Stimulated activated CD4-positive, alpha-beta T cell treated with anti-CD3 and anti-CD28 coated beads, Interleukin-12 subunit alpha, Interleukin-12 subunit beta, amount 100 ng/mL, for 24 hours (primary cell): Measurements from ENCODE around the gene IFI30.

Experiments used
- DNase-seq, 2 experiments: peaks; one replicate each; pipeline ENCODE4 v3.0.0-alpha.2; 2020; ENCODE audit warnings: low read depth in 2 of 2

Gene IFI30

DNA sequence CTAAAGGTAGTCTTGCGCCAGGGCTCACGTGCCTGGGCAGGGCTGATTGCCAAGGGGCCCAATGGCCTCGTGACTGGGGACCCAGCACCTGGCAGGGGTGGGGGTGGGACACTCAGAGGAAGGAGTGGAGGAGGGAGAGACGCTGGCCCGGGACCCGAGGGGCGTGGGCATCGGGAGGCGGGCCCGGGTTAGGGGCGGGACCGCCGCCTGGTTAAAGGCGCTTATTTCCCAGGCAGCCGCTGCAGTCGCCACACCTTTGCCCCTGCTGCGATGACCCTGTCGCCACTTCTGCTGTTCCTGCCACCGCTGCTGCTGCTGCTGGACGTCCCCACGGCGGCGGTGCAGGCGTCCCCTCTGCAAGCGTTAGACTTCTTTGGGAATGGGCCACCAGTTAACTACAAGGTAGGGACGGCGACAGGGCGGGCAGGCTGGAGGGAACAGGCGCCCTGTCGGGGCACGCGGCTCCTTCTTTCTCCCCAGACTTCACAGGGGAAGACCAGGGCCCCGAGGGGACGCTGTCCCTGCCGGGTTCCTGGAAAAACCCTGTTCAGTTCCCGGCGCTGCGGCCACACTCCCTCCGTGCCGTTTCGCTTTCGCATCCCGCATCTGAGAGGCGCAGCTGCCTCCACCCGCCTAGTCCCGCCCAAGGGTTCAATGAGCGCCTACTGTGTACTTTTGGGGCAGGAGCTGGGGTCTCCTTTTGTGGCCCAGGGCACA is at the start of gene IFI30:
Gene IFI30 (plus strand): TSS at position 242 of the 717 bp plus-strand sequence. CDS start 29 bp downstream, at position 271.
- peak in 1 of 2 experiments; percentile 61 for DNase-seq

DNA sequence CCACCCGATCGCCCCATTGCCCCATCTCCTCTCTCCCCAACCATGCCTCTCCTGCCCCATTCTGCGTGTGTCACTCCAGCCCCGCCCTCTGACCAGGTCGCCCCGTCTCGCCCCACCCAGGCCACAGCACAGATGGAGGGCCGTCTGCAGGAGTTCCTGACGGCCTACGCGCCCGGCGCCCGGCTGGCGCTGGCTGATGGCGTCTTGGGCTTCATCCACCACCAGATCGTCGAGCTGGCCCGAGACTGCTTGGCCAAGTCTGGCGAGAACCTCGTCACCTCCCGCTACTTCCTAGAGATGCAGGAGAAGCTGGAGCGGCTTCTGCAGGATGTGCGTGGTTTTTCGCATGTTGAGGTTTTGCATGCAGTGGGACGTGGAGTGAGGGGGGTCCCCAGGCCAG is 49.8 kb upstream of the IFI30 start:
- no peak for DNase-seq

DNA sequence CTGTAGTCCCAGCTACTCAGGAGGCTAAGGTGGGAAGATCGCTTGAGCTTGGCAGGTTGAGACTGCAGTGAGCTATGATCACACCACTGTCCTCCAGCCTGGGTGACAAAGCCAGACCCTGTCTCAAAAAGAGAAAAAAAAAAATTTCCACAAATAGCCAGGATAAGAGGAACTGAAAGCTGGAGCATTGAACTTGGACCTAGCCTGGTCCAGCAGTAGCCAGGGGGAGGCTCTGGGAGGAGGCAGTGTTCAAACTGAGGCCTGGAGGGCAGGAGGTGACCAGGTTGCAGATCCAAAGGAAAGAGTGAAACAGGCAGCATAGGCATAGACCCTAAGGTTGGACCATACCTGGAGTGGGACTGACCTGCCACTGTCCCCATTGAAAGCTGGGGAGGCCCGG is 47.5 kb upstream of the IFI30 start:
- no peak for DNase-seq

DNA sequence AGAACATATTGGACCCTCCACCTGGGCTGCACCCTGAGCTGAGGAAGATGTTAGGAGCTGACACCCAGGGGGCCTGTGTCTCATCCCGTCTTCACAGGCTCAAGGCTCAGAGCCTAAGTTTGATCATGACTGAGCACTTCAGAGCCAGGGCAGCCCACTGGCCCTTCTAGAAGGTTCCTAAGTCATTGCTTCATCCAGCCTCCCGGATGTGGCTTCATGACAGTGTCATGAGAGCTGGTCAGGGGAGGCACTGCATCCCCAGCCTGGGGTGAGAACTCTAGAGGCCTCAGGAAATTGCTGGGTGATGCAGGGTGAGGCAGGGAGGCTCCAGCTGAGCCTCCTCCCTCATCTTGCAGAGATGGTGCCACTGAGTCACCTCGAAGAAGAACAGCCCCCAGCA is 45.6 kb upstream of the IFI30 start:
- DNase-seq = no peak

DNA sequence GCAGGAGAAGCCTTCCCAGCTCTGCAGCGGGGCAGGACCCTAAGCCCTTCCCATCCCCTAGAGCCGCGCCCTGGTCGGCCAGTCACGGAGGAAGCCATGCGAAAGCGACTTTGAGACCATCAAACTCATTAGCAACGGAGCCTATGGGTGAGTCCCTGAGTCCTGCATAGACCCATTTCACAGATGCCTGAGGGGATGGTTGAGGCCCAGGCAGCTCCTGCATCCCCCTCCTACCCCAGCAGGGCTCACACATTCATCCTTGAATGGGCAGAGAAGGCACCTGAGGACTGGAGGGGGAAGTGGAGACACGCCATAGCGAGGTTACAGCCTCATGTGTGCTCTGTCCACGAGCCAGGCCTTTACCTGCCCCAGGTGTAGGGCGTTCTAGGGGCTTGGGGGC is 44.8 kb upstream of the IFI30 start:
- DNase-seq = no peak

DNA sequence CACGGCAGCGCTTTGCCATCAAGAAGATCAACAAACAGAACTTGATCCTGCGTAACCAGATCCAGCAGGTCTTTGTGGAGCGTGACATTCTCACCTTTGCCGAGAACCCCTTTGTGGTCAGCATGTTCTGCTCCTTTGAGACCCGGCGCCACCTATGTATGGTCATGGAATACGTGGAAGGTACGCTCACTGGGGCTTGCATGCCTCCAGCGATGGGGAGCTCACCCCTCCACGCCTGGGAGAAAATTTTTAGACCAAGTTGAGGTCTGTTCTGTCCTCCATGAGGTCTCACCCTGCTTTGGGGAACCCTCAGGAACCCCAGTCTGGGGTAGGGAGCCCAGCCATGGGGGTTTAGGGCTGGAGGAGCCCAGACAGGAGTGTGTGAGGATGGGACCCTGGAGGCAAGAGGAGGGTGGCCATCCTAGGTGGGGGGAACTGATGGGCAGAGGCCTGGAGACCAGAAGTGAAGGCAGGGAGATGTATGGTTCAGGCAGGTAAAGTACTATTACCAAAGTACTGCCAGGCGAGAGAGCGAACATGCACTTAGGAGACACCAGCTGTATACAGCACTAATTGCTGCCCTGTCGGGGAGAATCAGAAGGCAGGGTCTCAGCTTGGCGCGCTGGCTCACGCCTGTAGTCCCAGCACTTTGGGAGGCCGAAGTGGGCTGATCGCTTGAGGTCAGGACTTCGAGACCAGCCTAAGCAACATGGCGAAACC is 42.9 kb upstream of the IFI30 start:
- DNase-seq = no peak

DNA sequence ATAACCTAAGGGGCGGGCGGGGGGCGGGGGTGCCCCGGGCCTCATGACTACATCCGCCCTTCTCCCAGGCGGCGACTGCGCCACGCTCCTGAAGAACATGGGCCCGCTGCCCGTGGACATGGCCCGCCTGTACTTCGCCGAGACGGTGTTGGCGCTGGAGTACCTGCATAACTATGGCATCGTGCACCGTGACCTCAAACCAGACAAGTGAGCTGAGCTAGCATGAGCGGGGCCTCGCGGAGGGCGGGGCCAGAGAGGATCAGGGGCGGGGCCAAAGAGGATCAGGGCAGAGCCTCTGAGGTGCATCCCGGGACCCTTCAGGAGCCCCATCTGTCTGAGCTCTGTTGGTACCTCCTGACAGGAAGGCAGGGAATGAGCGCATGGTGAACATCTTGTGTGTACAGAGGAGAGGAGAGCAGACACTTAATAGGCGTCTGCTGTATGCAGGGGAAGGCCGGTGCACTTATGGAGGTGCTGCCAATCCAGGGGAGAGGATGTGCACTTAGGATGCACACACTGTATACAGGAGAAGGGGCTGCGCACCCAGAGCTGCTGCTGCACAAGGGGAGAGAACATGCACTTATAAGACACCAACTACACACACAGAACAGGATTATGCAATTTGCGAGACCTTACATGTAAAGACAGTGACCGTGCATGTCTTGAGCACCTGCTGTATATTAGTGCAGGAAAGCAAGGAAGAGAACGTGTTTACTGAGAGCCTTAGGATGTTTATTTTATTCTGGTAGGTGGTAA is 41.6 kb upstream of the IFI30 start:
- DNase-seq = no peak

DNA sequence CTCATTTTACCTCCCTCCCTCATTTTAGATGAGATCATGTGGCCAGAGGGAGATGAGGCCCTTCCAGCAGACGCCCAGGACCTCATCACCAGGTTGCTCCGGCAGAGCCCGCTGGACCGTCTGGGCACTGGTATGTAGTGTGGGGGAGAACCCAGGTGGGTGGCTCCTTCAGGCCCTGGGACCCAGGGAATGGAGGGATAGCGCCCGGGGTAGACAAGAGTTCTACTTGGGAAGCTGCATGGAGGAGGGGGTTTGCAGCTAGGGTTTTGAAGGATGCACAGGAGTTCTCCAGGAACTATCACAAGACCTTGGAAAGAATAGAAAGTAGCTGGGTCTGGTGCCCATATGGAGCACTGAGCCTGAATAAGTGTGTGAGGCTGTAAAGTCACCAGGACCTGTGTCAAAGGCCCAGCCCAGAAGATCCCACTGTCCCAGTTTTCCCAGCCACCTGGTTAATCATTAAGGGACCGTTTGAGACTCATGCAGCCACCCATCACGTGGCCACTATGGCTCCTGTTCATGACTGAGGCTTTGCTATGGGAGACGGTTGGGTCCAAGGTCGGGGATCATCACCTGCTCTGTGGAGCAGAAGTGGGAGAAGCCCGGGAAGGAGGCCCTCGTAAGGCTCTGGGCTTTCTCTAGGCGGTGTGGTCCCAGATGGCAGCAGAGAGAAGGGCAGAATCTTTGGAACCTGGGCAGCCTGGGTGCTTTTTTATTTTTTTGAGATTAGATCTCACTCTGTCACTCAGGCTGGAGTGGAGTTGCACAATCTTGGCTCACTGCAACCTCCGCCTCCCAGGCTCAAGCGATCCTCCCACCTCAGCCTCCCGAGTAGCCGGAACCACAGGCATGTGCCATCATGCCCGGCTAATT is 37.7 kb upstream of the IFI30 start:
- no peak for DNase-seq

DNA sequence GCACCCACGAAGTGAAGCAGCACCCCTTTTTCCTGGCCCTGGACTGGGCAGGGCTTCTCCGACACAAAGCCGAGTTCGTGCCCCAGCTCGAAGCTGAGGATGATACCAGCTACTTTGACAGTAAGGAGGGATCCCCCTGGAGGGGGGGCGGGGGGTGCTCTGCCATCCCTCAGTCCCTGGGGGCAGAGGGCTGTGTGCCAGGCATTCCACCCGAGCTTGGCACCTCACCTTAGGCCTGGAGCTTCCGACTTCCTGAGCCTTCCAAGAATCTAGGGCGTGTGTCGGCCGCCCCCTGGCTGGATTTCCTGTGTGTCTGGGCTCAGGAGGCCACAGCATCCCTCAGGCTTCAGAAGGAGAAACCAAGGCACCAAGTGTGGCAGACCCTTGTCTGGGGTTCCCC is 36.4 kb upstream of the IFI30 start:
- no peak for DNase-seq

DNA sequence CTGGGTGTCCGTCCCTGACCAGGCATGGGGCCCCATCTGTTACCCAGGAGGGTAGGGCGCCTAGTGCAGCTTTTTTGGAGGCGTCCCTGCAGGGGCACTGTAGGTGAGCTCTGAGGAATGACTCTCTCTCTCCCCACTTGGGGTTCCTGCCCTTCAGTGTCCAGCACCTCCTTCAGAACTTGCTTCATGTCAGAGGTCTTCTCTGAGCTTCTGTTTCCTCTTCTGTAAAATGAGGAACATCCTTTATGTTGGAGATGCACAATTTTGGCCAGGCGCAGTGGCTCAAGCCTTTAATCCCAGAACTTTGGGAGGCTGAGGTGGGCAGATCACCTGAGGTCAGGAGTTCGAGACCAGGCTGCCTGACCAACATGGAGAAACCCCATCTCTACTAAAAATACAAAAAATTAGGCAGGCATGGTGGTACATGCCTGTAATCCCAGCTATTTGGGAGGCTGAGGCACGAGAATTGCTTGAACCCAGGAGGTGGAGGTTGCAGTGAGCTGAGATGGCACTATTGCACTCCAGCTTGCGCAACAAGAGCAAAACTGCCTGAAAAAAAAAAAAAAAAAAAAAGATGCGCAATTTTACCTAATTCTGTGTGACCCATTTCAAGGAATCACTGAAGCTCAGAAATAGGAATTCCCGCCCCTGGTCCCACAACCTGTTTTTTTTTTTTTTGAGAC is 35.8 kb upstream of the IFI30 start:
- DNase-seq = no peak

DNA sequence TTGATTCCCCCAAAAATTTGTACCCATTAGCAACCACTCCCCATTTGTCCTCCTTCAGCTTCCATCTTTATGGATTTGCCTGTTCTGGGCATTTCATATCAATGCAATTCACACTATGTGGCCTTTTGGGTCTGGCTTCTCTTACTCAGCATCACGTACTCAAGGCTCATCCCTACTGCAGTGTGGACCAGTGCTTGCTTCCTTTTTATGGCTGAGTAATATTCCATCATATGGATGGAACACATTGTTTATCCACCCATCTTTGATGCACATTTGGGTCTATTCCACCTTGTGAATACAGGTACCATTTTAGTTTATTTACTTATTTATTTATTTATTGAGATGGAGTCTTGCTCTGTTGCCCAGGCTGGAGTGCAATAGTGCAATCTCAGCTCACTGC is 33.1 kb upstream of the IFI30 start:
- DNase-seq = no peak

DNA sequence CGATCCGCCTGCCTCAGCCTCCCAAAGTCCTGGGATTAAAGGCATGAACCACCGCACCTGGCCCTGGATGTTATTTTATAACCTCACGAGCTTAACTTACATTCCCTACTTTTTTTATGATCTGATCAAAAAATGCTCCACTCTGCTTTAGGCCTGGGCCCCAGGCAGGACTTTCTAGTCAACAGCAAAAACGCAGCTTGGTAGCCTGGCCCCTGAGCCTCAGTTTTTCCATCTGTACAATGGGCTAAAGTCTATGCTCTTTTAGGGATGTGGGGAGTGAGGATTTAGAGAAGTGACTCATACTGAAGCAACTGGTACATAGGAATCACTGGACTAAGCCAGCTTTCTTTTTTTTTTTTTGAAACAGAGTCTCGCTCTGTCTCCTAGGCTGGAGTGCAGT is 32.6 kb upstream of the IFI30 start:
- DNase-seq = no peak

DNA sequence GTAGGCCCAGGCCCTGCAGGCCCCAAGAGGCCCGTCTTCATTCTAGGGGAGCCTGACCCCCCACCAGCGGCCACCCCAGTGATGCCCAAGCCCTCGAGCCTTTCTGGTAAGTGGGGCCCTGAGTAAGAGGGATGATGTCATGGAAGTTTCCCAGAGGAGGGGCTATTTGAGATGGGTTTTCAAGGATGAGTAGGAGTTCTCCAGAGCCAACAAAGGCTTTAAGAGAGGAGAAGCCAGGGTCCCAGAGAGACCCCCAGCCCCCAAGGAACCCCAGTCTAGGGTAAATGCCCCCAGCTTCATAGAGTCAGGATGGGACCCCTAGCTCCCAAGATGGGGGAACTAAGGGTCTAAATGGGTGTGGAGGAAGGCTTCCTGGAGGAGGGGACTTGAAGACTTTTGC is 29.7 kb upstream of the IFI30 start:
- no peak for DNase-seq

DNA sequence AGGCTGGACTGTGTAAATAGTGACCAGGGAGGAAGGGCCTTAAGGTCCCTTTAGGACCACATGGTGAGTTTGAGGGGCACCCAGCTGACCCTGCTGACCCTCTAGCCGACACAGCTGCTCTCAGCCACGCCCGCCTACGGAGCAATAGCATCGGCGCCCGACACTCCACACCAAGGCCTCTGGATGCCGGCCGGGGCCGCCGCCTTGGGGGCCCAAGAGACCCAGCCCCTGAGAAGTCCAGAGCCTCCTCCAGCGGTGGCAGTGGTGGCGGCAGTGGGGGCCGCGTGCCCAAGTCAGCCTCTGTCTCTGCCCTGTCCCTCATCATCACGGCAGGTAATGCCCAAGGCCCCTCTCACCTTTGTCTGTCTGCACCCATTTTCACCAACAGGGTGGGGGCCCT is 29.3 kb upstream of the IFI30 start:
- DNase-seq = no peak

DNA sequence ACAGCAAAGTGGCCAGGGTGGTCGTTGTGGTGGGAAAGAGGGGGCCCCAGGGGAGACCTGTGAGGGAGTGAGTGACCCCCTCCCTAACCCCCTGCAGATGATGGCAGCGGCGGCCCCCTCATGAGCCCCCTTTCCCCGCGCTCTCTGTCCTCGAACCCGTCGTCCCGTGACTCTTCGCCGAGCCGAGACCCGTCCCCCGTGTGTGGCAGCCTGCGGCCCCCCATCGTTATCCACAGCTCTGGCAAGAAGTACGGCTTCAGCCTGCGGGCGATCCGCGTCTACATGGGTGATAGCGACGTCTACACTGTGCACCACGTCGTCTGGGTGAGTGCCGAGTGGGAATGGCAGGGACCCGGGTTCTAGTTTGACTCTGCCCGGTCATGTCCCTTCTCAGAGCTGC is 28.7 kb upstream of the IFI30 start:
- DNase-seq = no peak

DNA sequence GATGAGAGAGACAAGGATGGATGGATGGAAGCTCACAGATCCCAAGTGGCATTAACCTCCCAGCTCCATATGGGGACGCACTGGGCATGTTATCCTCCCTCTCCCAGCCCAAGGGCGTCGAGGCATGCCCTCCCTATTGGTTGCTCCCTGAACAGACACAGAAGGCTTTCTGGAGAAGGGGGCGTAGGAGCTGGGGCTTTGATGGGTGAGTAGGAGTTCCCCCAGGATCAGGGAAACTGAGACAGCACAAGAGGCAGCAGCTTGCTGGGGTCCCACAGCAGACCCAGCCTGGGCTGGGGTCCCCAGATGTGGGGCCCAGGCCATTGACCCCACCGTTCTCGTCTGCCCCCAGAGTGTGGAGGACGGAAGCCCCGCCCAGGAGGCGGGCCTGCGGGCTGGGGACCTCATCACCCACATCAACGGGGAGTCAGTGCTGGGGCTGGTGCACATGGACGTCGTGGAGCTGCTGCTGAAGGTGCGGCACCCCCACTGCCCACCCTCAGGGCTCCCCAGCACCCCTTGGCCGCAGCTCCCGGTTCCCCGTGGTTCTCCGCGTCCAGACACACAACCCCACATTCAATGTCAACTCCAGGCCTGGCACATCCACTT is 28.1 kb upstream of the IFI30 start:
- DNase-seq = no peak

DNA sequence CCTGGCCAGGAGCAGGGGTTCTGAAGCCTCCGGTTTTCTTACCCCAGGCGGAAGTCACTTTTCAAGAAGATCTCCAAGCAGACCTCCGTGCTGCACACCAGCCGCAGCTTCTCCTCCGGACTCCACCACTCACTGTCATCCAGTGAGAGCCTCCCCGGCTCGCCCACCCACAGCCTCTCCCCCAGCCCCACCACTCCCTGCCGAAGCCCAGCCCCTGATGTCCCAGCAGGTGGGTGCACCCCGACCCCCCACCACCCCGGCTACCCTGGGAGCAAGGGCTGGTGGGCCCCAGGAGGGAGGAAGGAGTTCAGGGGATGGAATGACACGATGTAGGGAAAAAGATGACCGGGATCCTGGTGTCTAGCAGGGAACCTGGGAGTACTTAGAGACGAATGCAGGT is 26.2 kb upstream of the IFI30 start:
- no peak for DNase-seq

DNA sequence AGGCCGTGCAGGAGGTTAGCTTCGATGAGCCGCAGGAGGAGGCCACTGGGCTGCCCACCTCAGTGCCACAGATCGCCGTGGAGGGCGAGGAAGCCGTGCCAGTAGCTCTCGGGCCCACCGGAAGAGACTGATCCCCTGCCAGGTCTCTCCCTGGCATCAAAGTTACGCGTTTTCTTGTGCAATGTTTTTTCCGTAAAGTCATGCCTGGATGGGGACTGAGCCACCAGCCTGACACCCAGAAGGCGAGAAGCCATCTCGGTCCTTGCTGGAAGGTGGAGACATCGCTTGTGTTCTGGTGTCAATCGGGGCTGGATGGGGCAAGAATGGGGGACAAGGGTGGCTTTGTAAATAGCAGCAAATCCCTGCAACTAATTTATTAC is 24.0 kb upstream of the IFI30 start:
- no peak for DNase-seq

DNA sequence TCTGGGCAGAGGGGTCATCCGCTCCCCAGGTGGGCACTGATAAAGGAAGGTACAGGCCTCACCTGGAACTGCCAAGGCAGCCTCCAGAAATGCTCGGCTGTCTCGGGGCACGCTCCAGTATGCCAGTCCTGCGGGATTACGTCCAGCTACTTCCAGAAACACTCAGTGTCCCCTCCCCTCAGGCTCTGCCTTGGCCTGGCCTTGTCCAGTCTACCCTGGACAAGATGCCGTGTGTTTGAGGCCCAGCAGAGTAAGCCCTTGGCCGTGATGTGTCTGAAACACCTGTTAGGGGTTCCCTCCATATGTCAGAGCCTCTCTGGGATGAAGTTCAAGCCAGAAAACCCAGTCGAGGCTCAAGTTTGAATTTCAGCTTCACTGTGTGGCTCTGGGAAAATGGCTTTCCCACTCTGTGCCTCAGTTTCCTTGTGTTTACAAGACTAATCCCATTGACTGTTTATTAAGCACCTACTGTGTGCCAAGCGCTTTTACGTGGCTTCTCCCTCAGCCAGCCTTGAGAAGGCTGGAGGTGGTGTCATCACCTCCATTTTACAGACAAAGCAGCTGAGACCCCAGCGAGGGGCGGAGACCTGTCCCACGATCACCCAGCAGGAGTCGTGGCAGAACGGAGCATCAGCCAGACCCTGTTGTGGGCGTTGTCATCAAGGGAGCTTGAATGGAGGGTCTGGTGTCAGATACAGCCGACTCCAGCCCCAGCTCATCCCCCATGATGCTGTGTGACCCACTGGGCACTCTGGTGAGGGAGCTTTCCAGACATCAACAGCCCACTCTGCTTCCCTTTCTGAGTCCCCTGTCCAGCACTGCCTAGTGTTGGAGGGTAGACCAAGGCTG is 22.6 kb upstream of the IFI30 start:
- DNase-seq = no peak

DNA sequence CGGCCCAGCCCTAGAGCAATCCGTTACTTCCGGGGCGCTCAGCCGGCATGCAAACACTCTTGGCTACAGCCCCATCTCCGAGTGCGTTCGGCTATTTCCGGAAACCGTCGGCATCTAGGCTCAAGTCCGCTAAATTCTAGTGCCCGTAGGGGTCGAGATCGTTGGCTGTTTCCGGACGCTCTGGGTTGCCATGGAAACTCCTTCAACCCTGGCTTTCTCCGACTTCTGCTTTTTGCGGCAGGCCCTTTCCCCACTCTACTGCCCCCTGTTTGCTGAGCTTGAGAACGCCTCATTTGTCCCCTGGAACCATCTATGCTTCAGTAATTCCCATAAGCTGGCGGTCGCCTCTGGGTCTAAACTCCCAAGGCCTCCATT is 21.2 kb upstream of the IFI30 start:
- peak; percentile 93 to 99 for DNase-seq
